GM12878 (cell line): ENCODE results near the gene PHLDB1.
"Not testable (repeated sequence)": the region's sequence is repeated elsewhere in the genome, so short reads cannot be mapped to it uniquely, and the experiment has no call there.

ENCODE experiments used
- BHLHE40 ChIP-seq, 2 experiments: fragments of 450-650 bp in 1 of 2; IDR thresholded peaks; 2 replicates each; pipeline ENCODE4 v1.6.1; 2011 to 2017; ENCODE audit warnings: low read depth in 2 of 2, borderline replicate concordance in 1 of 2, improper control_type of control experiment in 1 of 2, low read length in 1 of 2, mild to moderate bottlenecking in 1 of 2
- CTCF ChIP-seq, 3 experiments: IDR thresholded peaks in 2 of 3; conservative IDR thresholded peaks in 1 of 3; 2 replicates each; pipeline ENCODE4 v1.5.1; 2011; ENCODE audit warnings: low read depth in 3 of 3, low read length in 3 of 3, mild to moderate bottlenecking in 3 of 3, control low read depth in 2 of 3, moderate library complexity in 2 of 3, inconsistent platforms in 1 of 3, mixed read lengths in 1 of 3; ENCODE audit not compliant: control insufficient read depth in 2 of 3, insufficient read depth in 1 of 3; ENCODE audit errors: extremely low read depth in 1 of 3
- E2F8 ChIP-seq: fragments of 450-650 bp; IDR thresholded peaks from 2 replicates; pipeline ENCODE4 v1.6.1; 2018; ENCODE audit warnings: mild to moderate bottlenecking, low read depth, moderate library complexity; ENCODE audit not compliant: partially characterized antibody
- MAX ChIP-seq: IDR thresholded peaks from 2 replicates; pipeline ENCODE4 v1.6.1; 2012; ENCODE audit warnings: low read depth, low read length, improper control_type of control experiment
- POLR2A ChIP-seq: IDR thresholded peaks from 2 replicates; pipeline ENCODE4 v1.6.1; 2011; ENCODE audit warnings: low read depth, mild to moderate bottlenecking, low read length
- RELA ChIP-seq: fragments of 450-650 bp; IDR thresholded peaks from 2 replicates; pipeline ENCODE4 v1.8.0; 2014; ENCODE audit warnings: borderline replicate concordance; ENCODE audit not compliant: partially characterized antibody
- REST ChIP-seq: IDR thresholded peaks from 2 replicates; pipeline ENCODE4 v1.6.1; 2012; ENCODE audit warnings: mild to moderate bottlenecking, low read depth, low read length
- RFX5 ChIP-seq: IDR thresholded peaks from 2 replicates; pipeline ENCODE4 v1.6.1; 2011; ENCODE audit warnings: low read depth, low read length, improper control_type of control experiment
- RUNX3 ChIP-seq: IDR thresholded peaks from 2 replicates; pipeline ENCODE4 v1.6.1; 2012; ENCODE audit warnings: low read length, inconsistent platforms
- SMARCA5 ChIP-seq: fragments of 450-650 bp; IDR thresholded peaks from 2 replicates; pipeline ENCODE4 v1.6.1; 2017; ENCODE audit warnings: mild to moderate bottlenecking
- SP1 ChIP-seq: IDR thresholded peaks from one replicate; pipeline ENCODE4 v1.6.1; 2011; ENCODE audit warnings: low read depth, low read length
- SPI1 ChIP-seq: IDR thresholded peaks from 2 replicates; pipeline ENCODE4 v1.6.1; 2011; ENCODE audit warnings: low read depth, mild to moderate bottlenecking, low read length, moderate library complexity, borderline replicate concordance; ENCODE audit not compliant: insufficient read depth
- ZZZ3 ChIP-seq: IDR thresholded peaks from 2 replicates; pipeline ENCODE4 v1.6.1; 2011; ENCODE audit warnings: low read depth; ENCODE audit not compliant: control insufficient read depth, insufficient read length

- not testable (repeated sequence) for TF ChIP-seq SPI1; CTCF (IDR thresholded peaks at IDR 0.05 in 2 of 3, conservative IDR thresholded peaks at IDR 0.05 in 1 of 3; ENCODE audit: control insufficient read depth in 2 of 3, extremely low read depth in 1 of 3, insufficient read depth in 1 of 3, low read depth in 3 of 3, low read length in 3 of 3); ZZZ3; MAX; POLR2A; RUNX3; REST; RELA; SMARCA5; BHLHE40 (IDR thresholded peaks at IDR 0.05; ENCODE audit: borderline replicate concordance in 1 of 2, low read depth in 2 of 2, low read length in 1 of 2); E2F8; SP1; RFX5
Observed at GRCh38 chr11:118682939-118683338, 75.5 kb downstream of the PHLDB1 start.
